Left kidney (tissue), 2 donors: ENCODE measurements around the gene CCSER1. TPM values are rescaled to one million over a fixed set of nuclear protein-coding genes. Genes with fewer than 3 reads are reported as not detected.

ENCODE experiments used
- DNase-seq: peaks from one replicate; pipeline ENCODE4 v3.0.0-alpha.2; 2013
- polyA plus RNA-seq: library from polyadenylated mRNA; unstranded; fragments of 120-200 nt; gene quantifications from one replicate; pipeline ENCODE4 v1.2.1, GENCODE V29; 2013; ENCODE audit not compliant: insufficient read length

Gene CCSER1
- polyA plus RNA-seq, 1 donor, result 22.4 TPM

DNA sequence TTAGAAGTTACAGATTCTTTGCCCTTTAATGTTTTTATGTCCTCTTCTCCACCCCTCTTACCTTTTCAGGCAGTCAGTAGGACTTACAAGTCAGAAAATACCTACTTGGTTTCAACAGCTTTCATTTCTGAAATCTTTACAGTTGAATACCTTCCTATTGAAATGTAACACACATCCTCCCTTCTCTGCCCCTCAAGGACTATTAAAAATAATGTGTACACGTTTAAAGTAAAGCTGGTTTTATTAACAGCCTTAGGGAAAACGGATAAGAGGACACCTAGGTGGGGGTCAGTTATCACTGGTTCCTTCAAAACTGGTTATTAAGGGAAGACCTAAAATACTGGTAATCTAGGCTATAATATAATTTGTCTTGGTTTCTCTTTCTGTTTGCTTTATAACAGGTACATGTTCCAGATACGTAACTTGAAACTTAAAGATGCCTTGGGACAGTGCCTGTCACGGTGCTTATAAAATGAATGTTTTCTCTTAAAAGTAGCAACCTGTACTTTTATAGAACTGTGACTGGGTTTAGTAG lies 1.8 kb downstream of the CCSER1 start:
- DNase-seq, result peak; percentile 26

DNA sequence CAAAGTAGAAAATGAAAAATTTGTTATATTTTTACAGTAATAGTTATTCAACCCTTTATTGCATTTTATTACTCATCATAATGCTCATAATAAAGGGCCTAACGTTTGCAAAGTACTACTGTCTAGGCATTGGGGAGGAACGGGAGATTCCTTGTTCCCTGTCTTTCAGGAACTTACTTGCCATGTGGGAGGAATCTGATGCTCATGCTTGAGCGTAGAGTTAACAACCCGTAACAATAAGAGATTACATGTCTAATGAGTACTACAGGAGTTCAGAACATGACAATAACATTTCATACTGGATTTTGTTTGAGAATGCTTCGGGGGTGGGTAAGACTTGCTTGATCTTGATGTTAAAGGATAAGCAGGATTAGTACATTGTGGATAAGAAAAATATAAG lies 2.9 kb downstream of the CCSER1 start:
- peak; percentile 14 for DNase-seq

DNA sequence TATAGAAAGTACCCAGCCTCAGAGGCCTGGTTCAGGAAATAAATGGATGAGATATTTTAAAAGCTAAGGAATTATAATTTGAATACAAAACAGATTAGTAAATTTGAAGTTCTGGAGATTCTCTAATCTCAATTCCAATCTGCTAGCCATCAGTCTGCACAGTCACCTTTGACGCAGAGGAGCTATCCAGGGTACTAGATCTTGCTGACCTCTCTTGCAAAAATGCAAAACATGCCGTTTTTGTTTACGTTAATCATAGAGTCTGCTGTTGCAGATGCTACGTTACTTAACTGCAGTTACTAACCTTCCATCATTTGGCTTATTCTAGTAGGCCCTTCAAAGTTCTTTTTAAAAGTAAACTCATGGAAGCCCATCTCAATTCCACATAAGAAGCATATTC lies 10.4 kb downstream of the CCSER1 start:
- no peak for DNase-seq

DNA sequence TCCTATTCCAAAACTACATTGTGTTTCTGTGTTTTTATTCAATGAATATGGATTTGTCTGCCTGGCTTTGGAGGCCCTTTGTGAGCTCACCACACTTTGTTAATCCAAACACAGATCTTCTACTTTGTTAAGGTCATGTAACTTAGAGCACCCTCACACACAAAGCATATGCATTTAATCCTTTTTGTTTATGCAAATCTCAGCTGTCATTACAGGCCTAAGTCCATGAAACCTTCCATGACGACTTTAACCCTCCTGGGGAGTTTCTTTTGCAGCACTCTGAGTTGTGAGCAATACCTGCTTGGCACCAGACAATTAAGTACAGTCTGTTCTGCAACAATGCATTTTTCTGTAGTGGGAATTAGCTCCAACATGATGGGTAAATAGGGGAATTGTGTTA lies 14.9 kb downstream of the CCSER1 start:
- no peak for DNase-seq

DNA sequence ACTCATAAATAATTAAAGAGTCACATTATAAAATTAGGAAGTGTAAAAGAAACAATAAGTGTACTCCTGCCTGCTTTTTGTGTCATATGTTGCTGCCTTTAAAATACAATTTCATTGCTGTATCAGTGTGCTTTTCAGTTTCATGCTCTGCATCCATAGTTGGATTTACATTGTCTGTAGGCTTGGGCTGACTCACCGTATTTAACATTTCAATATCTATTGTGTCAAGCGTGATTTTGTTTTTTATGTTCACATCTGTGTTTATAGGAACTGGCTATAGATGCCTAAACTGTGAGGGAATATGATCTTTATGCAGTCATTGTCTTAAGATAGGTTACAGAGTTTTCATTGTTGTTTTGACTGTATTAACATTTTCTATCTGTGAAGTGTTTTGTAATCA lies 18.1 kb downstream of the CCSER1 start:
- DNase-seq, result no peak

DNA sequence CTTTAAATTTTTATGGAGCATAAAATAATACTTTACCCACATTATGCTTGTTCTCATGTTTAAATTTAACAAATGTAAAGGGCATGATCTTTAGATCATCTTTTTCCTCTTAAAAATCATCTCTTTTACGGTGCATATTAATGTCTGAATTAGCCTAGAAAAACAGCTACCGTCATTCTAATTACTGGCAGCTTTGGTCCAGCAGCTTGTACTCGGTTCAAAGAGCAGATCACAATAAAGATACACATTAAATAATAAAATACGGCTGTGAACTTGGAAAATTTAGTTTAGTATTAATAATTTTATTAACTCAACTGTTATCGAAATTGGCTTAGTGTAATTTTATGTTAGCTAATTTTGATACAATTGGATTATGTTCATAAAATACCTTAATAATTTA lies 19.1 kb downstream of the CCSER1 start:
- DNase-seq, result no peak

DNA sequence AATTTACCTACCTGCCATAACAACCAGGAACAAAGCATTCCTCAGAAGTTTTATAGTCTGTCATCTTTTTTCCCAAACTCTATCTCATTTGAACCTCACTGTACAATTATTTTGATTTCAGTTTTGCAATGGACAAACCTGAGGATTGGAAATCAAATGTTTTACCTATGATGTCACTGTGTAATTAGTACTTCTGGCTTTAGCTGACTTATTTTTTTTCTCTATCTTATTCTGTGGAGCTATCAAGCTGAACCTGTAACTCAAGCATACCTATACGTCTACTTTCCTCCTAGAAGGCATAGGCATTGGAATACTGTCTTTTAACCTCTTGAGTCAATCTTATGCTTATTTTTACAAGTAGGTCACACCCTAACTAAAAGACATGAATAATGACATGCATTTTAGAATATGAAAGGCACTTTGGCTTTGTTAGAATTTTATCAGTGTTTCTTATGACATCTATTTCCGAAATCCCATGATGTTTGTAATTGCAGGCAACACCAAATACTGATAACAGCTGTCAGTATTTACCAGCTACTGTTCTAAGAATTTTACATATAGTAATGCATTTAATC lies 21.5 kb downstream of the CCSER1 start:
- no peak for DNase-seq

DNA sequence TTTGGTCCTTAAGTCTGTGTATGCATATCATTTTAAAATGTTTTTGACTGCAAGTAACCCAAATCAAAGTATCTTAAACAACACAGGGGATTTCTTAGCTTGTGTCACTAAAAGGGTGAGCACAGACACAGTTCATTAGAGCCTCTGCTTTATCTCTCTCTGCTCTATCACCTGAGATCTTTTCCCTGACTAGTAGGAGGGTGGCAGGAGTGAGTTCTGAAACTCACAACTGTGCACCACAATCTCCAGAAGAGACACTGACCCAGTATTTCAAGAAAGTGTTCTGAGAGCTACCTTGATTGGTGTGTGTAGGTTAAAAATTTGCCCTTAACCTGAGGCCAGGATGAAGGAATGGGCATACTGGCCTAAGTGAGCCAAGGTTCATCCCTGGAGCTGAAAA lies 24.8 kb downstream of the CCSER1 start:
- no peak for DNase-seq

DNA sequence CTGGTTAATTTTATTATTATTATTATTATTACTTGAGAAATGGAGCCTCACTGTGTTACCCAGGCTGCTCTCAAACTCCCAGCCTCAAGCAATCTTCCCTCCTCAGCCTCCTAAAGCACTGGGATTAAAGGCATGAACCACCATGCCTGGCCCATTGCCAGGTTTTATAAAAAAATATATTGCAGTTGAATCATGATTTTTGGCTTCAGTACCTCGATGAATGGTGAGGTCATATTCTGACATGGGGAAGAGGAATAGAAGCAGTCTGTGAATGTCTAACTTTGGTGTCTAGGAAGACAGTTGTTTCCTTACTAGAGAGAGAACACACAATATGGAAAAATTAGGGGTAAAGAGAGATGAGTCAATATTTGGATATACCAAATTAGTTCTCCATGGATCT lies 32.0 kb downstream of the CCSER1 start:
- DNase-seq, result no peak

DNA sequence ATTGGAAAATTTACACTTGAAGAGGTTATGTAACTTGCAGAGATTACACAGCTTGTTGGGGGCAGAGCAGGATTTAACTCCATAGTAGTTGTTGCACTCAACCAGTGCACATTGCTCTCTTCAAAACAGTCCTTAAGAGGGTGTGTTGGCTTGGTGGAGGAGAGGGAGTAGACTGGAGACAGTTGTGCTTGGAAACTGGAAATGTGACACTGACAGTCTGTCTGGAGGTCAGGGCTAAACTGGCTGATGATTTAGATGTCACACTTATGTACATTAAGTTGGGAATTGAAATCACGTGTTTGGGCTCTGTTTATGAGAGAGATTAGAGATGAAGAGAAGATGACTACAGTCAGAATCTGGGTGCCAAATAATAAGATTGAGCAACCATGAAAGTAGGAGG lies 32.9 kb downstream of the CCSER1 start:
- no peak for DNase-seq

DNA sequence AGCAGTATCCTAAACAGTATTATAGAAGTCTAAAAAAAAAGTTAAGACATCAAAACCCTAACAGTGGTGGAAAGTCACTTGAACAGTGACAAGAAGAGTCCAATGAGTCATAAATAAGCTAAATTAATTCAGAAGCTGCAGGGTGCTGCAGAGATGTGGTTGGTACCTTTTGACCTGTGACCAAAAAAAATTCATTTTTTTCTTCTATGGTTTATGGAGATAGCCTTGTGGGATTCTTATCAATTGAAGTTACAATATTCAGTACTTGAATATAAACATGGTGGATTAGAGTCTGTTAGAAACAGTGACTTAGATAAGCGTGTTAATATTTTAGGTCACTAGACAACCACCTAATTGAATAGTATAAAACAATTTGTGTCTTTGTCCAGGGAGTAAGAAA lies 35.4 kb downstream of the CCSER1 start:
- DNase-seq, result no peak

DNA sequence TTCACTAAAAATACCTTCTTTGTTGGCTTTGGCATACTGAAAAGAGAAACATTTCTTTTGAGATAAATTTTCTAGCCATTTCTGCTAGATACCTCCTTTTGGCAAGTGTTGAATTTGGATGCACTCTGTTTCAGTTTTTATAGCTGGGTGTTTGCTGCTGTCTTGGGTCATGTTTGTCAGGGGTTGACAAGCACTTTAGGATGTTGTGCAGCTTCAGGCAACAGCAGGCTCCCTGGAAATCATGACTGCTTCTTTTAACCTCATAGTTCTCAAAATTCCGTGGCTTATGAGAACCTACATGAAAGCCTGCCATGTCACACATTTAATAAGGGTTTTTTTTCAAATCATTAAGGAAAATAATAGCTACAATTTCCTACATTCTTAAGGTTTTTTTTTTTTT lies 36.7 kb downstream of the CCSER1 start:
- no peak for DNase-seq

DNA sequence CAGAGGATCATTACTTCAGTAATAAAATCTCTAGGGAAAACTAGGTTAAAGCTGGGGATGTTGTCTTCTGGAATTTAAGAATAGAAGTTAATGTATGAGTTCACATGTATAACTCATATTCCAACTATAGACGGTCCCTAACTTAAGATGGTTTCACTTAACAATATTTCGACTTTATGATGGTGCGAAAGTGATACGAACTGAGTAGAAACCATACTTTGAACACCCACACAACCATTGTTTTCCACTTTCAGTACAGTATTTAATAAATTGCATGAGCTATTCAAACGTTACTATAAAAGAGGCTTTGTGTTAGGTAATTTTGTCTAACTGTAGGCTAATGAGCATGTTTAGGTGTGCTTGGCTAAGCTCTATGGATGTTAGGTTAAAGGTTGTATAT lies 38.7 kb downstream of the CCSER1 start:
- DNase-seq, result no peak

DNA sequence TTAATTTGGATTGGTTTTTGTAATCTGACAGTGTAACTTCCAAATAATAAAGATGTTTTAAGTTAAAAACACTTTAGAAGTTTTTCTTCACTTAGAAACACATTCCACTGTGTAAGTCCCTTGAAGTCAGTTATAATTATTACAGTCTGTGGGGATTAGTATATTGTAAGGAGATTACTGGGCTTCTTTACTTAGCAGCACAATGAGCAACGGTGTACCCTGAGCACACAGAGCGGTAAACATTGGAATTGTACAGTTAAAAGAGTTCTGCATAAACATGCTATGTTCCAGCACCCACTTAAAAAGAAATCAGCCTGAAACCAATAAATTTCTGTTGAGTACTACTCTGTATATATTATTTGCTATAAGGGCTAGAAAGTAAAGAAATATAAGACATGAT lies 44.3 kb downstream of the CCSER1 start:
- no peak for DNase-seq

DNA sequence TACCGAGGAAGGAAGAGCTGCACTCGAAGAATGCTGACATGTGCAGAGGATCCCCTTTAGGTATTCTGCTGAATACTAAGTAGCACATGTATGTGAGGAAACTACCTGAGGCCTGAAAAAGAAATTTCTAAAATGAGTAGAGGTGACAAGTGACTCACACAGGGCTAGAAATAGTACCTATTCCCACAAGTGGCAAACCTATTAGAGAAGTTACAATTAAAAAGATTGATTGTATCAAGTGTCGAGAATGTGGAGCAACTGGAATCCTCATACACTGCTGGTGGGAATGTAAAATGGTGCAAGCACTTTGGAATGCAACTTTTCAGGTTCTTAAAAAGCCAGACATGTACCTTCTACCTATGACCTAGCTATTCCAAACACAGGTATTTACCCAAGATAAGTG lies 47.4 kb downstream of the CCSER1 start:
- peak; percentile 10 for DNase-seq

DNA sequence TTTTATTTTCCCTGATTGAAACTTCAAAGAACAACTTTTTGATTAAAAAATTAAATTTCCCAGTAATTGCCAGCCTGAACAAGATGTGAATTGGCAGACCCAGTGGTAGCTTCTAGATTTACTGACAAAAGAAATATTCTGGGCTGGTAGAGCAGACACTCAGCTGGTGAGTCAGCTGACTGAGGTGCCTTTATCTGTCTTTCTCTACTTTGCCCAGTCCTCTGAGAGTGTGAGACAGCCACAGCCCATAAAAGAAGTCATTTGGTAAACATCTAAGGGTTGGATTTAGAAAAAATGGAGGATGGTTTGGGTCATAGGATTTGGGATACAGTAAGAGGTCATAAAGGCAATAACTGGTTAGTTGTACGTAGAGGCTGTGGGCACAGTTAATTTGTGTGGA lies 54.5 kb downstream of the CCSER1 start:
- DNase-seq, result no peak

DNA sequence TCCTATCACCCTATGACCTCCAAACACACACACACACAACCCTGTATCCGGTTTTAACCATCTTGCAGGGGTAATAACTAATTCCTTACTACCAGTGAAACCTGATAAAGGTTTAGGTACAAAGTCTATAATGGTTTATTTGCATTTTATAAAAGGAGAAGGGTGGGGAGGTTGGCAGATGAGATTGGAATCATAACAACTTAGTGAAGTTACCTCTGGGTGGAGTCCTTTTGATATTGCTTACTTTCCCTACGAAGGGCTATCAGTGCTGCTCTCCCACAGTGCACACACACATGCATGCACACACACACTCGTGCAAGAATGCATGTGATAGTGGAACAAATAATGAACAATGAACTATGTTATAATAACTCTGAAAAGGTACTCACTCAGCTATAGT lies 56.1 kb downstream of the CCSER1 start:
- no peak for DNase-seq

DNA sequence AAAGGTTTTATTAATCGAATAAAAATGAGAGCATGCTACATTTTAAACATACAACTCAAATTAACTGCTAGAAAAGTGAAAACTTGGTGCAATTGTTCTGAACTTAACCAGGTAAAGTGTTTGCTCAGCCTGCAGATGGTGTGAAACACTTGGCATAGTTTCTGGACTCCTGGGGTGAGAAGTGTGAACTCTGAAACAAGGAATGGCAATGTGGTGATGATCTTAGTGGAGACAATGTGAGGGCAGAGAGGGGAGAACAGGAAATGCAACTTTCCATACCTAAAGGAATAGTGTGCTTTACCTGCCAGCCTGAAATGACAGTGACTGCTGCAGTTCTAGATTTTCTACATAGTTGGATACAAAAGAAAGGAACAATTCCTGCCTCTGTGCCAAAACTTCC lies 57.4 kb downstream of the CCSER1 start:
- no peak for DNase-seq

DNA sequence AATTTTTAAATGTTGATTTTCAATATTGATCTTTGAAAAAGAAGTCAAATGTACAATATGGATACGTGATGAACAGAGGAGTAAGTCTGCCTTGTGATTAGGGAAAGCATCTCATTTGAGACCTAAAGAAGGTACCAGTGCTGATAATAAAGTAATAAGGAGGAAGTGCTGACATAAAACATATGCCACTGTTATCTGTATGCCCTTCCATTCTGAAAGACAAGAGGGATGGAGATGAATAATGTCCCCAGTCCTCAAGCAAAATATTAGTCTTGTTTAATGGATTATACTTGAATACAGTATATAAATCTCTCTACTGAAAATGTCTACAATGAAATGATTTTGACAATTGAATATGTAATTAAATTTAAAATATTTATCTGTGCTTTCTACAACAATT lies 58.2 kb downstream of the CCSER1 start:
- DNase-seq, result no peak

DNA sequence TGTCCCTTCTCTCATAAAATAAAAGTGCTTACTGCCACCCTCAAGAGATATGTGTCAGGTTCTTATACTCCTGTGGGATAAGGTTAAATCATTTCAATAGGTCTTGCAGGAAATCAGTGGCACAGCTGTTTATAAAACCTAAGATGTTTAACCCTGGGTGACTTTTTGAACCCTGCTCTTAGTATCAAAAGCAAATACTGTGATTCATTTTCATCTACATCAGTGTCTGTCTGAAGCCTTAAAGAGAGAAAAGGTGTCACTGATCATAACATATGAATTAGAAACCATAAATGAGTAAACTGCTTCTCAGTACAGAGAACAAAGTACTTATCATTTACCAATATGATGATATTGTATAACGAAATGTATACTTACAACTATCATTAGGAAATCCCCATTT lies 59.0 kb downstream of the CCSER1 start:
- no peak for DNase-seq

DNA sequence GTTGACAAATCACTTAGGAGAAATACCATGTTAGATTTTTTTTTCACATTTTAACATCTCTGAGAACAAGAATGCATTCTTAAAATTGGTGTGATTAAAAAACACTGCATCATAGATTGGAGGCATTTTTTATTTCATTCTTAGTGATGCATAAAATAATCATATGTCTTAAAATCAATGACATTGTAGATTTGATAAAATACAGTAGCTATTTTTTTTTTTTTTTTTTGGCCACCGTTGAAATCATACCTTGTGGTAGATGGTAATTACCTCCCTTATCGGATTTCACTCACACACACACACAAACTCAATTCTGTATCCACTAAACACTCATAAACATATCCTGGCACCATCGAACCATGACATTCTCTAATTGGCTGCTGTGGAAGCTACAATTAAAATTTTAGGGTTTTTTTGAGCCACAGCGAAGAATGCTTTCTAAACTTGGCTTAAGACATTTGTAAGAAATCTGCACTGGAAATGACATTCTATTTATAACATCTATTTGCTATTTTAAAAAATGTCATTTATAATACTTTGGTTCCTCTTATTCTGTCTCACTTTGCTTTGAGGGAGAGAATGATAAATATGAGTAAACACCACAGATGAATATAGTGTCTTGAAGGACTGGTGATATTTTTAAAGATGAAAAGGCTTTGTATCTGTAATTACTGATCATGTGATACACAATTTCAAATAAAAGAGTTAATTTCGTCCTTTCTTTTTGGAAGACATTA lies 60.1 kb downstream of the CCSER1 start:
- DNase-seq, result peak; percentile 7

DNA sequence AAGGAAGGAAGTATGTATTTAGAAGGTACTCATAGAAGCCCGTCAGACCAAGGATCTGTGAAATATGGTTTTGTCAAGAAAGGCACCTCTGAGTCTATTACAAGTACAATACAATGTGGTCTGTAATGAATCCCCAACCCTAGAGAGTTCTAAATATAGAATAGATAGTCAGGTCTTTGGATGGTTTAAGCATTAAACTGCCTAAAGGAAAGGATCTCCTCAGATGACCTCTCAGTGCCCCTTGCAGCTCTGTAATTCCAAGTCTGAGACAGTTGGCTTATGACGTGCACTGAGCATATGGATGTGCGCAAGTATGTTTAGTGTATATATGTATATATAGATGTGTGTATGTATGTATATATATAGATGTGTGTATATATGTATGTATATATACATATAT lies 62.0 kb downstream of the CCSER1 start:
- DNase-seq, result no peak

DNA sequence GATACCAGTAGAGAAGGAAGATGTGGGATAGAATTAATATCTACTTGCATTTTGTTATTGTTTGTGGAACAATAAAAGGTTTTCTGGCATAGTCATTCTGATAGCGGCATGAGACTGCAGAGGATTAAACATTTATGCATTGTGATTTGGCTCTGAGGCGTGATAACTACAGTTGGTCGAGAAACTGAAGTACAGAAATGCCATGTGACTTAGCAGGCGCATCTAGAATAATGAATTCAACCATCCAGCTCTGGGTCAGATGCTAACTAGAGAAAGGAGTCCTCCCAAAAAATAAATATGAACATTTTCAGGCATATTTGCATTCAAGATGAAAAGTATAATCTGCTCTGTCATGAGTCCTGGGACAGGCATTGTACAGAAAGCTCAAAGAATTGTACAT lies 62.8 kb downstream of the CCSER1 start:
- DNase-seq, result no peak

DNA sequence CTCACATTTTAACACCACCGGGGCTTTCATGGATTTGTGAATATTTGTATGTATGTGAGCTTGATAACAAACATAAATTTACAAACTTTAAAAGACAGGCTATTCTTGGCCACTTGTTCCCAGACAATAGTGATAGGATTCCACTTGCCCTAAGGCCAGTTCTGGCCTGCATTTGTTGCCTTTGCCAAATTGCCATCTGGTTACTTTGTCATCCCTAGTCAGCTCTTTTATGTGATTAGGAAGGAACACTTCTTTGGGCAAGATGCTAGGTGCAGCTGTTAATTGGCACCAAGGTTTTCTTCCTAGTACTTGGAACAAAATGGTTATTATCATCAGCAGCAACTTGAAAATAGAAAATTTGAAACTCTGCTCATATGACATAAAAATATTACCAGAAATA lies 63.3 kb downstream of the CCSER1 start:
- DNase-seq, result no peak
